ENCODE data around the gene SLAMF1. TPM values are rescaled to one million over a fixed set of nuclear protein-coding genes. Genes with fewer than 3 reads are reported as not detected.
"Not testable (repeated sequence)": the region's sequence is repeated elsewhere in the genome, so short reads cannot be mapped to it uniquely, and the experiment has no call there.

The SLAMF1 gene
- total RNA-seq, 1 experiment from 2014 or later: not detected

DNA sequence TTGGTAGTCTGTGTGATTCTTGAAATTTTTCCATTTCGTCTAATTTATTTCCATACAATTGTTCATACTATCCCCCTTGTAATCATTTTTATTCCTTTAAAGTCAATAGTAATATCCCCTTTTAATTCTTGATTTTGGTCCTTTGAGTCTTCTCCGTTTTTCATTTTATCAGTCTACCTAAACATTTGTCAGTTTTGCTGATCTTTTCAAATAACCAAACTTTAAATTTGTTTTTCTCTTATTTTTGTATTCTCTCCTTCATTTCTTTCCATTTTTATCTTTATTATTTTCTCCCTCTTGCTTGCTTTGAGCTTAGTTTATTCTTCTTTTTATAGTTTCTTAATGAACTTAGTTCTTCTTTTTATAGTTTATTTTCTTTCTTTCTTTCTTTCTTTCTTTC, 21.1 kb upstream of the SLAMF1 start:
- DNase-seq (ENCODE audit: low spot score): no peak
- in situ Hi-C loops (cut with HindIII; ENCODE audit: low sequenced_read_pairs): no loop called here

DNA sequence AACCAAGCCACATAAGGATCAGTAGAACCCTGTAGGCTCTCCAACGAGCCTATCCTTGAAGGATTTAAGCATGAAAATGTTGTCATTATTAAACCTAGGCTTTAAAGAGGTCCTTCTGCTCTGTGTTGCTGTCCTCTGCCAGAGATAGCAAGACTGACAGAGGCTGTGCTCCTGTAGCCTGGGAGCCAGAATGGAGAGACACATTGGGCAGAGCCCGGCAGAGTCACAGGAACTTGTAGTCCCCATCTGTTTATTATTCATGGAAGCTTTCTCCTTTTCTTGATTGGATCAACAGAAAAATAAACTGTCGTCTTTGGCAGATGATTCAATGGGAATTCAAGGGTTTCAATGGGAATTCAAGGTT, 19.2 kb upstream of the SLAMF1 start:
- DNase-seq (ENCODE audit: low spot score): no peak
- in situ Hi-C loops (cut with HindIII; ENCODE audit: low sequenced_read_pairs): no loop called here

DNA sequence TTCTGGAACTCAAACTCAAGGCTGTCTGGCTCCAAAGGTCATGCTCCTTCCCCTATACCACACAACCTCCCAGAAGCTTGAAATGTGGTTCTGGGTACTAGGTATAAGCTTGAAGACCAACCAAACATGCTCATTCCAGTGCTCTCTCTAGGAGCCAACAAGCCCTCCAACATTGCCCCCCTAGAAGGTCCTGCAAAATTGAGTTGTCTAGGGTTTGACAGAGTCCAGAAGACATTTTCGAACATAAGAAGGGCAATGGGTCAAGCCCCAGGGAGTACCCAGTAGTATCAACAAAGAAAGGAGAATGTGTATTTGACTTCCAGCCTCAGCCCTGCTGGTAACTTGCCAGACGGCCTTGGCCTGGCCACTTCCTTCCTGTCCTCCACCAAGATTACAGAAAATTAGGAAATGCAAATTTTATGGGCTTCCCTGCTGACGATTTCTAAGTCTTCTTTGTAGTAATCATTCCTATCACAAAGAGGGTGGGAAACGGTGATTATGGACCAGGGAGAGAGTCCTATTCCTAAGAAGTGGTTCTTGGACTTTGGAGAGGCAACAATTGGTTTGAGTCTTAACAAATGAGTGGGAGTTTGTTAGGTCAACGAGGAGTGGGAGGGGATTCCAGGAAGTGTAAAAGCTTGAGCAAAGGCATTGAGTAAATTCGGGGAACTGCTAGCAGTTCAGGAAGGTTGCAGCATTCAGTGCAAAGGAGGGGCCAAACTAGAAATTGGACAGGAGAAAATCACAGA, 18.7 kb upstream of the SLAMF1 start:
- in situ Hi-C loops (cut with HindIII; ENCODE audit: low sequenced_read_pairs): no loop called here
- DNase-seq (ENCODE audit: low spot score): no peak

DNA sequence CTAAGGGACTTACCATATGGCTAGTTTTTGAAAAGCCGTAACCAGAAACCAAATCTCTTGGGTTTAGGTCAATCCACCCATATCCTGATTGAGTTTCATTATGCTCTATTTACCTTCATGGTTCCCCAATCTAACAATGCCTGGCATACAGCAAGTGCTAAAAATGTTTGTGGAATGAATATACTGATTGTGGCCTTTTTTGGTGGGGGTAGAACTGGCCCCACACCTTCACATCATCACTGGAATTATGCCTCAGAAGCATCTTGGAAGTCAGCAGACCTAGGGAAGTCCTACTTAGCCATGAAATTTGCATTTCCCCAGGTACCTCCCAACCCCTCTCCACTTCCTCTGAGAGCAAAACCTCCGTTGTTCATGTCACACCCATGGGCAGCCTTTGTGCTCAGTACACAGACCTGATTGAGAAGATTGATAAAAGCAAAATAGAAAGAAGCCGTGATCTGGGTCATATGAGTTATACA, 17.8 kb upstream of the SLAMF1 start:
- in situ Hi-C loops (cut with HindIII; ENCODE audit: low sequenced_read_pairs): no loop called here
- no peak for DNase-seq (ENCODE audit: low spot score)

DNA sequence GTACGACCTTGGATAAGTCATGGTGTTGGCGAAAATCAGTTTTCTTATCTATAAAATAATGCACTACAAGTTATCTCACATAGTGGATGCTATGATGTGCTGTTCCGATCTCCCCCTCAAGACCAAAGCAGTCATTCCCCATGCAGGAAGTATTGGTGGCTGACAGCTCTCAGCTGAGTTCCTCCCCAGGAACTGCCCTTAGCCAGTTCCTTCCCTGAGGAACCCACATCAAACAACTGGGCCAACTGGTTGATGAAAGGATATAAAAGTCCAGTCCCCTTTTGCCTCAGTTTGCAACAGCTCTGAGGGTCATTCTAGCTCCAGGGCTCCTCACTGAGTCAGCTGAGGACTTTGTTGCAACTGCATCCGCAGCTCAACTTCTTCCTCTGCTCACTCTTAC, 16.1 kb upstream of the SLAMF1 start:
- DNase-seq (ENCODE audit: low spot score): no peak
- in situ Hi-C loops (cut with HindIII; ENCODE audit: low sequenced_read_pairs): no loop called here

DNA sequence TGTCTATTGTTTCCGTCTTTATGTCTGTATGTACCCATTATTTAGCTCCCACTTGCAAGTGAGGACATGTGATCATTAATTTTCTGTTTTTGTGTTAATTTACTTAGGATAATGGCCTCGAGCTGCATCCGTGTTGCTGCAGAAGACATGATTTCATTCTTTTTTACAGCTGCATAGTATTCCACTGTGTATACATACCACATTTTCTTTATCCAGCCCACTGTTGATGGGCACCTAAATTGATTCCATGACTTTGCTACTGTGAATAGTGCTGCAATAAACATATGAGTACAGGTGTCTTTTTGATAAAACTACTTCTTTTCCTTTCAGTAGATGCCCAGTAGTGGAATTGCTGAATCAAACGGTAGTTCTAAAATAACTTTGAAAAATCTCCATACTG, 12.7 kb upstream of the SLAMF1 start:
- in situ Hi-C loops (cut with HindIII; ENCODE audit: low sequenced_read_pairs): no loop called here
- no peak for DNase-seq (ENCODE audit: low spot score)

DNA sequence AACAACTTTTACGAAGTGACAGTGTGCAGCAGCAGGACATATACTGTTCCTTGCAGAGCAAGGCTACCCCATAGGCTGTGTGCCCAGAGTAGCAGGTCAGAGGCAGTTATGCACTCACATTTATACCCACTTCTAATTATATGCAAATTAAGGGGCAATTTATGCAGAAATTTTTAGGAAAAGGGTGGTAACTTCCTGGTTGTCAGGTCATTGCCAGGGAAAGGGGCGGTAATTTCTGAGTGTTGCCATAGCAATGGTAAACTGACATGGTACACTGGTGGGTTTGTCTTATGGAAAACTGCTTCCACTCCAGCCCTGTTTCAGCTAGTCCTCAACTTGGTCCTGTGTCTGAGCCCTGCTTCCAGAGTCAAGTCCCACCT, 12.0 kb upstream of the SLAMF1 start:
- DNase-seq (ENCODE audit: low spot score): no peak
- in situ Hi-C loops (cut with HindIII; ENCODE audit: low sequenced_read_pairs): no loop called here

DNA sequence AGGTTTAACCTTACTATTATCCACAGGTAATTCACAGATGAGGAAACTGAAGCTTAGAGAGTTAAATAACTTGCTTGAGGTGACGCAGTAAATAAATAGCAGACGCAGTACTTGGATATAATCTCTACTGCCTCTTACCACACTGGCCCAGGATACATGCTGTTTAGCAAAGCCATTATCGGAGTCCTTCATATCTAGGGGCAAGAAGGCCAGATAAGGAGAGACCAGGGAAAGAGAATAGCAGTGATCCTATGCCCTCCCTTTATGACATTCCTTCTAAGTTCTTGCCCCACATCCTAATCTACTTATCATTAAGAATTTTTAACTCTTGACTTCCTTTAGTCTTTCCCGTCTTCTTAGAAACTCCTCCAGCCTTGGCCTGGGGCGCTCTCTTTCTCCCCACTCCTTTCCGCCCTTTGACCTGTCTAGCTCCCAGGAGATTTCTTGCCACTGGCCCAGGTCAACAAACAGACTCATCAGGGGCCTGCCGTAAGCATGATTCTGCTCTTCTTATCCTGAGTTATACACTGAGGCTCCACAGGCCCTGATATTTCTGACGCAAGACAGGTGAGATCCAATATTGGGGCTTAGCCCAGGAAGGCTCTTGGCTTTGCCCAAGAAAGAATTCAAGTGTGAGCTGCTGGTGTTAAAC, 11.4 kb upstream of the SLAMF1 start:
- in situ Hi-C loops (cut with HindIII; ENCODE audit: low sequenced_read_pairs): no loop called here

DNA sequence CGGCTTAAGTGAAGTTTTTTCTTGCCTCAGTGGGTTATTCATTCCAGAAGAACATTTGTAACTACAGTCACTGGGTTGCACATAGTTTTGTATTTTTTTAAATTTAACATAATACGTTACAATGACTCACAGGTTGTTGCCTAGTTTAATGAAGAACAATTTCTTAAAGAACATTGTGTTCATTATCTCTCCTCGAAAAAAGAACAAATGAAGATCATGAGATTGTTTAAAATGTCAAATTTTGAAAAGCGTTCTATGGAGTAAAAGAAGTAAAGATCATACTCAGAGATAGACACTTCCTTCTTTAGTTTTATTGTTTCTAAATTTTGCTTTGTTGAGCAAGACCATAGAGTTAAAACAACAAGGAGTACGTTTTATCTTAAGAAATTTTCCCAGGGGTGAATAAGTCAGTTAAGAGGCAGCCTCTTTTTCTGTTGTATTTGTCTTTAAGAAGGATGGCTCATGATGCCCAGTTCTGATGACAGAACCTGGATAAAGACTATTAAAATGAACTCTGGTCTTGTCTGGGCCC, 10.5 kb upstream of the SLAMF1 start:
- in situ Hi-C loops (cut with HindIII; ENCODE audit: low sequenced_read_pairs): no loop called here
- no peak for DNase-seq (ENCODE audit: low spot score)

More for the DNA sequence above, 11.4 kb upstream of the SLAMF1 start:
- no peak for DNase-seq (ENCODE audit: low spot score)

DNA sequence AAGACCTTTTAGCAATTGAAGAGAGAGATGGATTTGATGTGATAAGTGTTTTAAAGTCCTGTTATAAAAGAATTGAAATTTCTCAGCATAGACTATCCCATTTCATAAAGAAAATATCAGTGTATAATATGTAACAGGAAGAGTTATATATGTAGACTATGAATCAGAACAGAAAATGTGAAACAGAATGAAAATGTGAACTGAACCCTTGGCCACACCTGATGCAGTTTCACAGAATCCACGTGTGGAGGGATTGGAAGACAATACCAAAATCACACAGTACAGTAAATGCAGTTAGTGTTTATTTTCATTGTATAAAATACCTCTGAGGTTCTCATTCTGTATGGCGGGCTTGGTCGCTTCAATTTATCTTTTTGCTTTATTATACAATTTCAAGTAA, 9.9 kb upstream of the SLAMF1 start:
- in situ Hi-C loops (cut with HindIII; ENCODE audit: low sequenced_read_pairs): no loop called here
- no peak for DNase-seq (ENCODE audit: low spot score)

DNA sequence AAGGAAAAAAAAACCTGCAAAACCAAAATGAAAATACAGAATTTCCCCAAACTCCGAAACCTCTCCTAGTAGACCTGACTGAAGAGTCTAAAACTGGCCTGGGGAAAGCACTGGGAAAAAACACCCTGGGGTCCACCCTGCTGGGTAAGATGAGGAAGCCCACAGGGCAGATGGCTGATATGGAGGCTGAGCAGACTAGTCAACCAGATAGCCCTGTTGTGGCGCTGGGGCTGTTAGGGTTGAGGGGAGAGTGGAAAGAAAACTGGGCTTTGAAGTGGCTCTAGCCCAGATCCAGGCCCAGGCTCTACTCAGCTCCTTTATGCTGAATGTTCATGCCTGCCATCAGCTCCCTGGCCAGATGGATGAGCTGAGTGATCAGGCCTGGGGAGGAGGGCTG, 6.8 kb upstream of the SLAMF1 start:
- in situ Hi-C loops (cut with HindIII; ENCODE audit: low sequenced_read_pairs): no loop called here

DNA sequence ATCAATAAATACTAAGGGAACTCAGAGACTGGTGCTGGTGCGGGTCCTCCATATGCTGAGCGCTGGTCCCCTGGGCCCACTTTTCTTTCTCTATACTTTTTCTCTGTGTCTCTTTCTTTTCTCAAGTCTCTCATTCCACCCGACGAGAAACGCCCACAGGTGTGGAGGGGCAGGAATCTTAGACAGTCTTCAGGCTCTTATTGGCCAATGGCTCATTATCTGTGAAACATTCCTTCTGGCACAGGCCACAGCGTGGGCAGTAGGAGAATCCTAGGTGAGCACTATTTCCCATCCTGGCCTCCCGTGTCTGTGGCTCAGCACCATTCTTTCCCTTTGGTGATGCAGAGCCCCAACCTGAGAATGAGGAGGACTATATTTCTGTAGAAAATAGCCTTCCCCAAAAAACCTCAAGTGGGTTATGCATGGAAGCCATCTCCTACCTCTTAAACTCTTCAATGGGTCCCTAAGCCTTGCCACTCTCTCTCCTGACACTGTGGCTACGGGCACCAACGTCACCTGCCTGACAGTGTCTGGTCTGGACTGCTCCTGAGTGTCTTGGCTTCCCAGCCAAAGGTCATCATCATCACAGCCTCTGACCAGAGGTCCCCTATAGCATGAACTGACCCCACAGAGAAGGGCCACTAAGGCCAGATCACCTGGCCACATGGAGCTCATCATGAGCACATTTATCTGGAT, 6.2 kb upstream of the SLAMF1 start:
- in situ Hi-C loops (cut with HindIII; ENCODE audit: low sequenced_read_pairs): no loop called here
- no peak for DNase-seq (ENCODE audit: low spot score)

More for the DNA sequence above, 6.8 kb upstream of the SLAMF1 start:
- no peak for DNase-seq (ENCODE audit: low spot score)

DNA sequence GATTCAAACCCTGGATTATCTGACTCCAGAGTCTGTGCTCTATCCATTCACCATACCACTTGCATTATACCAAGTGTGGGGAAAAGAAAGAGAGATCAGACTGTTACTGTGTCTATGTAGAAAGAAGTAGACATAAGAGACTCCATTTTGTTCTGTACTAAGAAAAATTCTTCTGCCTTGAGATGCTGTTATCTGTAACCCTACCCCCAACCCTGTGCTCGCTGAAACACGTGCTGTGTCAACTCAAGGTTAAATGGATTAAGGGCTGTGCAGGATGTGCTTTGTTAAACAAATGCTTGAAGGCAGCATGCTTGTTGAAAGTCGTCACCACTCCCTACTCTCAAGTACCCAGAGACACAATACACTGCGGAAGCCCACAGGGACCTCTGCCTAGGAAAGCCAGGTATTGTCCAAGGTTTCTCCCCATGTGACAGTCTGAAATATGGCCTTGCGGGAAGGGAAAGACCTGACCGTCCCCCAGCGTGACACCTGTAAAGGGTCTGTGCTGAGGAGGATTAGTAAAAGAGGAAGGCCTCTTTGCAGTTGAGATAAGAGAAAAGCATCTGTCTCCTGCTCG, 5.3 kb upstream of the SLAMF1 start:
- in situ Hi-C loops (cut with HindIII; ENCODE audit: low sequenced_read_pairs); DNase-seq (ENCODE audit: low spot score): not testable (repeated sequence)

DNA sequence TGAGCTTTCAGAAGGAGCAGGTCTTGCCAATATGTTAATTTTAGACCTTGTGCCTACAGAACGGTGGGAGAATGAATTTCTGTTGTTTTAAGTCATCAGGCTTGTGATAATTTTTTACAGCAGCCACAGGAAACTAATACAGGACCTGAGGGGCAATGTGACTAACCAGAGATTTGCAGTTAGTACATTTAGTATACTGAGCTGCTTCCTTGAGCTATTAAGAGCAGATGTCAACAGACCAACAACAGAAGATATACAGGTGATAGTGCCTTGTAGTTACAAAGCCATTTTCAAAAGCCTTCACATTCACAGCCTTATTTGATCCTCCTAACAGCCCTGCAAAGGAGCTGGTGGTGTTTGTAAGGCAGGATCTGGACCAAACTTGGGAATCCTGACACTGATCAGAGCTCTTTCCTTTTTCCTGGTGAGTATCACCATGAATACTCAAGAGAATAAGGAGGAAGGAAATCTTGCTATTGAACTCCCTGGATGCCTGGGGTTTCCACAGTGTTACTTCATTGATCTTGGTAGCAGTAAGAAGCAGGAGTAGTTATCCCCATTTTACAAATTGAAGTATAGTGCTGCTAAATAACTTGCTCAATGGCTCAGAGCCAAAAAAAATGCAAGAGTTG, 4.7 kb upstream of the SLAMF1 start:
- in situ Hi-C loops (cut with HindIII; ENCODE audit: low sequenced_read_pairs): no loop called here
- no peak for DNase-seq (ENCODE audit: low spot score)

DNA sequence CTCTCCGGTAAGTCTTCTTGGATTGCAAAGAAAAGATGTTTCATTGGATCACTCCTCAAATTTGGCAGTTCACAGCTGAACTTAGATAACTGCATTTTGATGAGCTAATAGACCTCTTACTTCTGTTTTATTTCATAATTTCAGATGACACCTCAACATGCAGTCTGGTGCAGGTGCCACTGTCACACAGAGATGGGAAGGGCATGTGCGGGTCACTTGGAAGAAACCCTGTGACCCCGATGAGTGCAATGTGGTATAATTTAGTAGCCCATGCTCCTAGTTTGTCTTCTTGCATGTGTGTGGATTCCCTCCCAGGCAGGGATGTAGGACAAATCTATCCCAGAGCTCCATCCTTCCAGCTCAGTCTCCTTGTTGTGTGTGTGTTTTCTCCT, 481 bp upstream of the SLAMF1 start:
- in situ Hi-C loops (cut with HindIII; ENCODE audit: low sequenced_read_pairs): no loop called here
- DNase-seq (ENCODE audit: low spot score): no peak

DNA sequence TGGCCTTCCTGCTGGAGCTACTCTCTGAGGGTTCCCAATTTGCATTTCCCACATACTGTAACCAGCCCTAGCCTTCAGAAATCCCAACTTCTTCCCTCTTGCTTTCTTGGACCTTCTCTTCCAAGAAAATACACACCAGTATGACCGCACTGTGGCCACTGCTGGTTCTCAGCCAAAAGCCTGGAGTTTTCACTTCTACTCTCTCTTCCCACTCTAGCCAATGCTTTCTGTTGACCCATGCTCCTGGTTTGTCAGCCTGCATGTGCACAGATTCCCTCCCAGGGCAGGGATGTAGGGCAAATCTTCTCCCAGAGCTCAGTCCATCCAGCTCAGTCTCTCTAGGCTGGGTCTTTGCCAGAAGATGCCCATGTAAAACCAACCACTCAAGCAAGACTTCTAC, 664 bp downstream of the SLAMF1 start:
- DNase-seq (ENCODE audit: low spot score): no peak

DNA sequence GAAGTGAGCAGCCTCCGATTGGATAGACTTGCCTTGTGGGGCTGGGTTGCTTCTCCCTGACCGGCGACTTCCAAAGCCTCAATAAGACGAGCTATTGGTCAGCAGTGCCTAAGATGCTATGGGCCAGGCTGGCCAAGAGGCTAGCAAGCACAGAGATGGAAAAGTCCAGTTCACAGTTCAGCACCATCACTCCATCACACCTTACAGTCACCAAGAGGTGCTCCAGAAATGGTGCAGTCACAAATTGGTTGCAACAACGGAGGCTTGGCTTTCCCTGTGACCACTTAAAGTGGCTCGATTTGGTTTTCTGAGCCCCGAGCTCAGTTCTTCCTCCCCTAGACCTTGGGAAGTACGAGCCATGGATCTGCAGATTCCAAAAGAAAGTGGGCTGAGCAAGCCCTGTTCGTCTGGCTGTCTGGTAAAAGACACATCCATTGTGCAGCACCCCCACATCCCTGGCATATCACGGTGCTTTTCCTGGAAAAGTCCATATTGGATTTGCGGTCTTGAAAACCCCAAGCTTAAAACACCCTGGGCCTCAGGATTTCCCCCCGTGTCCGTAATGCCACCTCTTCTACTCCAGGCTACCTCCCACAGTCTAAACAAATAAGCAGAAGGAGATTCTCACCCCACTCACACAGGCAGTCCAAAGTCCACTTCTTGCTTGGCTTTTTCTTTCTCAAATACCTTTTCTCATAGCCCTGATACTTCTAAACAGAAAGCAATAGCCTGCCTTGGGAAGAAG, 1.3 kb downstream of the SLAMF1 start:
- no peak for DNase-seq (ENCODE audit: low spot score)
- in situ Hi-C loops (cut with HindIII; ENCODE audit: low sequenced_read_pairs): no loop called here

More for the DNA sequence above, 664 bp downstream of the SLAMF1 start:
- in situ Hi-C loops (cut with HindIII; ENCODE audit: low sequenced_read_pairs): no loop called here

DNA sequence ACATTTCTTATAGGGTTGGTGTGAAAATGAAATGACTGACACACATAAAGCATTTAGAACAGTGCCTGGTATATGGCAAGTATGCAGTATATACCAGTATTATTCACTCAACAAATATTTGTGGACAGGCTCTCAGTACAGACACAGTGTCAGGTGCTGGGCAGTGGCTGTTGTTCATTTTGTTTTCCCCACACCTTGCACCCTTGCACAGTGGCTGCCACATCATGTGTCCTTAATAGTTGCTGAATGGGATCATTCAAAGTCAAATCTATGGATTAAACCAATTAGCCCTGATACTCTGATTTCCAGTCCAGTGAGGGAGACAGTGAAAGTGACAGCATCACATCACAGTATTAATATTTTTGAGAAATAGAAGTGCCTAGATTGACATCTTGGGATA, 2.4 kb downstream of the SLAMF1 start:
- in situ Hi-C loops (cut with HindIII; ENCODE audit: low sequenced_read_pairs): no loop called here
- DNase-seq (ENCODE audit: low spot score): no peak

DNA sequence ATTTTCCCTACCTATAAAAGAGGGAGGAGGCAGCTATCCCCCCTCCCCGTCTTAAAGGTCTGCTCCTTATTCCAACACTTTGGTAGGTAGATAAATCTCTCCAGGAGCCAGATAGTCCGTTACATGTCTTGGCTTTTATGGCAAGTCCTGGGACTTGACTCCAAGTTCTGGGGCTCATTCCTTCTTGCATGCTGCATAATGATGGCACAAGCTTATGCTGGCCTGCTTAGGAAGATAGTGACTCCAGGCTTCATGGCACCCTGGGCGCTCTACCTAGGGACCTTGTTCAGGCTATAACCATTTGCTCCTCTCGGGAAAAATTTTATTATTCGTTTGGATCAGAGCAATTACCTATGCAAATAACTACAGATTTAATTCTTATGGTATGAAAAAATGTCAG, 3.7 kb downstream of the SLAMF1 start:
- in situ Hi-C loops (cut with HindIII; ENCODE audit: low sequenced_read_pairs): no loop called here
- no peak for DNase-seq (ENCODE audit: low spot score)
